Thyroid gland (tissue), 4 donors: ENCODE results near the gene CALY.

Experiments used
- CTCF ChIP-seq, 6 experiments: fragments of 200-600 bp in 3 of 6; fragments of 450-650 bp in 3 of 6; sonication (generic) in 3 of 6; IDR thresholded peaks; one replicate each; pipeline ENCODE4 v1.5.1; 2016 to 2019; ENCODE audit warnings: antibody characterized with exemption in 6 of 6, mild to moderate bottlenecking in 2 of 6, inconsistent platforms in 1 of 6, moderate library complexity in 1 of 6
- POLR2A ChIP-seq, 2 donors: fragments of 450-650 bp; IDR thresholded peaks; one replicate each; pipeline ENCODE4 v1.6.1; 2017; ENCODE audit warnings: antibody characterized with exemption in 2 of 2, mild to moderate bottlenecking in 2 of 2, moderate library complexity in 1 of 2

GRCh38 chr10:133294189-133294588 lies 42.5 kb downstream of the CALY start:
- TF ChIP-seq POLR2A (IDR thresholded peaks at IDR 0.05) (no peak), CTCF (IDR thresholded peaks at IDR 0.05) (no peak)
